GM12878 (cell line): ENCODE data around the gene RIC8B. TPM values are rescaled to one million over a fixed set of nuclear protein-coding genes. Genes with fewer than 3 reads are reported as not detected.
A peak's percentile ranks its signal among the peaks of the same experiment; 100 is the strongest.

Source experiments
- ASH2L ChIP-seq: fragments of 300-600, 200-600 bp; sonication (generic); IDR thresholded peaks from 2 replicates; pipeline ENCODE4 v1.6.1; 2017; ENCODE audit warnings: low read depth, mild to moderate bottlenecking, borderline replicate concordance
- BCLAF1 ChIP-seq: fragments of 450-650 bp; IDR thresholded peaks from 2 replicates; pipeline ENCODE4 v1.6.1; 2017; ENCODE audit warnings: antibody characterized with exemption, mild to moderate bottlenecking, moderate library complexity
- CHD4 ChIP-seq: fragments of 200-600 bp; sonication (generic); IDR thresholded peaks from 2 replicates; pipeline ENCODE4 v1.6.1; 2016; ENCODE audit warnings: mild to moderate bottlenecking
- FOXK2 ChIP-seq: fragments of 450-650 bp; IDR thresholded peaks from 2 replicates; pipeline ENCODE4 v1.6.1; 2017; ENCODE audit warnings: mild to moderate bottlenecking, moderate library complexity
- GATAD2B ChIP-seq: fragments of 450-650 bp; conservative IDR thresholded peaks from 2 replicates; pipeline ENCODE4 v1.6.1; 2017; ENCODE audit warnings: low read depth, mild to moderate bottlenecking, moderate library complexity
- HDAC6 ChIP-seq: fragments of 200-600 bp; sonication (generic); IDR thresholded peaks from one replicate; pipeline ENCODE4 v1.8.0; 2017; ENCODE audit warnings: antibody characterized with exemption; ENCODE audit not compliant: unreplicated experiment
- KAT2A ChIP-seq: conservative IDR thresholded peaks from 2 replicates; pipeline ENCODE4 v1.6.1; 2011; ENCODE audit warnings: low read depth, low read length; ENCODE audit not compliant: control insufficient read depth
- NR2C2 ChIP-seq: IDR thresholded peaks from 2 replicates; pipeline ENCODE4 v1.6.1; 2011; ENCODE audit warnings: borderline replicate concordance, low read depth; ENCODE audit not compliant: control insufficient read depth, insufficient read length
- PAX5 ChIP-seq: IDR thresholded peaks from 2 replicates; pipeline ENCODE4 v1.6.1; 2011; ENCODE audit warnings: low read depth, low read length, borderline replicate concordance
- POU2F2 ChIP-seq: IDR thresholded peaks from 3 replicates; pipeline ENCODE4 v1.6.1; 2011; ENCODE audit warnings: low read depth, mild to moderate bottlenecking, low read length, borderline replicate concordance
- TCF3 ChIP-seq: IDR thresholded peaks from 2 replicates; pipeline ENCODE4 v1.6.1; 2012; ENCODE audit warnings: low read depth, mild to moderate bottlenecking, low read length, borderline replicate concordance; ENCODE audit not compliant: insufficient read depth
- USF1 ChIP-seq: IDR thresholded peaks from 2 replicates; pipeline ENCODE4 v1.6.1; 2011; ENCODE audit warnings: borderline replicate concordance, low read depth, mild to moderate bottlenecking, moderate library complexity, mixed read lengths, low read length; ENCODE audit not compliant: insufficient read depth; ENCODE audit errors: extremely low read length
- polyA plus RNA-seq, 11 experiments: library from polyadenylated mRNA; depleted of rRNA in 4 of 11; unstranded in 6 of 11; stranded (reverse) in 5 of 11; fragments of >200 nt; fragmentation: Nextera tagmentation in 4 of 11; fragmentation: Illumina TruSeq in 1 of 11; extraction: Ambion mirVana in 4 of 11; extraction: Trizol in 1 of 11; gene quantifications; 1 replicate in 1 of 11; 2 replicates in 10 of 11; pipeline versions ENCODE4 v1.2.1 to v1.2.3, GENCODE V29; 2011 to 2016; ENCODE audit warnings: inconsistent platforms in 2 of 11, missing spikeins in 2 of 11, low read depth in 1 of 11
- total RNA-seq, 4 experiments: library from RNA; depleted of rRNA in 3 of 4; stranded (reverse); fragments of >200 nt in 3 of 4; fragmentation: Illumina TruSeq in 1 of 4; extraction: Trizol in 1 of 4; gene quantifications; 2 replicates each; pipeline versions ENCODE4 v1.2.1 to v1.2.3, GENCODE V29; 2013 to 2021
- TF ChIP-seq, protein P1 (sequence below): fragments of 450-650 bp; conservative IDR thresholded peaks from 2 replicates; pipeline ENCODE4 v1.6.1; 2017; ENCODE audit warnings: mild to moderate bottlenecking, moderate library complexity
- TF ChIP-seq, protein P2 (sequence below): fragments of 450-650 bp; IDR thresholded peaks from 2 replicates; pipeline ENCODE4 v1.6.1; 2016; ENCODE audit warnings: mild to moderate bottlenecking, moderate library complexity, borderline replicate concordance
- TF ChIP-seq, protein P3 (sequence below): fragments of 450-650 bp; IDR thresholded peaks from 2 replicates; pipeline ENCODE4 v1.6.1; 2017; ENCODE audit warnings: mild to moderate bottlenecking

The RIC8B gene
- total and polyA plus RNA-seq, 10 of the 15 experiments (the other 5 are each of a cell fraction or from before 2014, with no cell fraction given) = 2.3 to 10.8 (median 6.2) TPM

GRCh38 chr12:106774005-106774807 lies at the start of gene RIC8B (continued):
- TF ChIP-seq, protein P1, sequence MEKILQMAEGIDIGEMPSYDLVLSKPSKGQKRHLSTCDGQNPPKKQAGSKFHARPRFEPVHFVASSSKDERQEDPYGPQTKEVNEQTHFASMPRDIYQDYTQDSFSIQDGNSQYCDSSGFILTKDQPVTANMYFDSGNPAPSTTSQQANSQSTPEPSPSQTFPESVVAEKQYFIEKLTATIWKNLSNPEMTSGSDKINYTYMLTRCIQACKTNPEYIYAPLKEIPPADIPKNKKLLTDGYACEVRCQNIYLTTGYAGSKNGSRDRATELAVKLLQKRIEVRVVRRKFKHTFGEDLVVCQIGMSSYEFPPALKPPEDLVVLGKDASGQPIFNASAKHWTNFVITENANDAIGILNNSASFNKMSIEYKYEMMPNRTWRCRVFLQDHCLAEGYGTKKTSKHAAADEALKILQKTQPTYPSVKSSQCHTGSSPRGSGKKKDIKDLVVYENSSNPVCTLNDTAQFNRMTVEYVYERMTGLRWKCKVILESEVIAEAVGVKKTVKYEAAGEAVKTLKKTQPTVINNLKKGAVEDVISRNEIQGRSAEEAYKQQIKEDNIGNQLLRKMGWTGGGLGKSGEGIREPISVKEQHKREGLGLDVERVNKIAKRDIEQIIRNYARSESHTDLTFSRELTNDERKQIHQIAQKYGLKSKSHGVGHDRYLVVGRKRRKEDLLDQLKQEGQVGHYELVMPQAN = no peak; the same call in 1 of the 2 replicates
- TF ChIP-seq PAX5 = peak; percentile 74
- TF ChIP-seq, protein P2, sequence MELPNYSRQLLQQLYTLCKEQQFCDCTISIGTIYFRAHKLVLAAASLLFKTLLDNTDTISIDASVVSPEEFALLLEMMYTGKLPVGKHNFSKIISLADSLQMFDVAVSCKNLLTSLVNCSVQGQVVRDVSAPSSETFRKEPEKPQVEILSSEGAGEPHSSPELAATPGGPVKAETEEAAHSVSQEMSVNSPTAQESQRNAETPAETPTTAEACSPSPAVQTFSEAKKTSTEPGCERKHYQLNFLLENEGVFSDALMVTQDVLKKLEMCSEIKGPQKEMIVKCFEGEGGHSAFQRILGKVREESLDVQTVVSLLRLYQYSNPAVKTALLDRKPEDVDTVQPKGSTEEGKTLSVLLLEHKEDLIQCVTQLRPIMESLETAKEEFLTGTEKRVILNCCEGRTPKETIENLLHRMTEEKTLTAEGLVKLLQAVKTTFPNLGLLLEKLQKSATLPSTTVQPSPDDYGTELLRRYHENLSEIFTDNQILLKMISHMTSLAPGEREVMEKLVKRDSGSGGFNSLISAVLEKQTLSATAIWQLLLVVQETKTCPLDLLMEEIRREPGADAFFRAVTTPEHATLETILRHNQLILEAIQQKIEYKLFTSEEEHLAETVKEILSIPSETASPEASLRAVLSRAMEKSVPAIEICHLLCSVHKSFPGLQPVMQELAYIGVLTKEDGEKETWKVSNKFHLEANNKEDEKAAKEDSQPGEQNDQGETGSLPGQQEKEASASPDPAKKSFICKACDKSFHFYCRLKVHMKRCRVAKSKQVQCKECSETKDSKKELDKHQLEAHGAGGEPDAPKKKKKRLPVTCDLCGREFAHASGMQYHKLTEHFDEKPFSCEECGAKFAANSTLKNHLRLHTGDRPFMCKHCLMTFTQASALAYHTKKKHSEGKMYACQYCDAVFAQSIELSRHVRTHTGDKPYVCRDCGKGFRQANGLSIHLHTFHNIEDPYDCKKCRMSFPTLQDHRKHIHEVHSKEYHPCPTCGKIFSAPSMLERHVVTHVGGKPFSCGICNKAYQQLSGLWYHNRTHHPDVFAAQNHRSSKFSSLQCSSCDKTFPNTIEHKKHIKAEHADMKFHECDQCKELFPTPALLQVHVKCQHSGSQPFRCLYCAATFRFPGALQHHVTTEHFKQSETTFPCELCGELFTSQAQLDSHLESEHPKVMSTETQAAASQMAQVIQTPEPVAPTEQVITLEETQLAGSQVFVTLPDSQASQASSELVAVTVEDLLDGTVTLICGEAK = peak; percentile 81; the same call in 1 of the 2 replicates
- TF ChIP-seq, protein P3, sequence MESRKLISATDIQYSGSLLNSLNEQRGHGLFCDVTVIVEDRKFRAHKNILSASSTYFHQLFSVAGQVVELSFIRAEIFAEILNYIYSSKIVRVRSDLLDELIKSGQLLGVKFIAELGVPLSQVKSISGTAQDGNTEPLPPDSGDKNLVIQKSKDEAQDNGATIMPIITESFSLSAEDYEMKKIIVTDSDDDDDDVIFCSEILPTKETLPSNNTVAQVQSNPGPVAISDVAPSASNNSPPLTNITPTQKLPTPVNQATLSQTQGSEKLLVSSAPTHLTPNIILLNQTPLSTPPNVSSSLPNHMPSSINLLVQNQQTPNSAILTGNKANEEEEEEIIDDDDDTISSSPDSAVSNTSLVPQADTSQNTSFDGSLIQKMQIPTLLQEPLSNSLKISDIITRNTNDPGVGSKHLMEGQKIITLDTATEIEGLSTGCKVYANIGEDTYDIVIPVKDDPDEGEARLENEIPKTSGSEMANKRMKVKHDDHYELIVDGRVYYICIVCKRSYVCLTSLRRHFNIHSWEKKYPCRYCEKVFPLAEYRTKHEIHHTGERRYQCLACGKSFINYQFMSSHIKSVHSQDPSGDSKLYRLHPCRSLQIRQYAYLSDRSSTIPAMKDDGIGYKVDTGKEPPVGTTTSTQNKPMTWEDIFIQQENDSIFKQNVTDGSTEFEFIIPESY = no peak
- TF ChIP-seq CHD4 = no peak
- no peak for TF ChIP-seq HDAC6
- TF ChIP-seq NR2C2 = no peak
- peak; percentile 33; the same call in 2 of the 3 replicates for TF ChIP-seq POU2F2
- TF ChIP-seq ASH2L = 0 out of 2 replicates have a peak, but pooled peaks have one; percentile 65
- TF ChIP-seq TCF3 = no peak
- no peak for TF ChIP-seq FOXK2
- TF ChIP-seq GATAD2B = no peak; the same call in 1 of the 2 replicates
- no peak for TF ChIP-seq KAT2A
- TF ChIP-seq USF1 = no peak
- no peak for TF ChIP-seq BCLAF1
